Liver (tissue), 9 donors: ENCODE data around the gene GATA3. TPM values are rescaled to one million over a fixed set of nuclear protein-coding genes. Genes with fewer than 3 reads are reported as not detected.

Source experiments
- DNase-seq: peaks from one replicate; pipeline ENCODE4 v3.0.0-alpha.2; 2017; ENCODE audit warnings: low spot score
- H3K27ac ChIP-seq, 2 donors: one replicate each; pipeline ENCODE4 v1.7.0; 2013; ENCODE audit warnings: inconsistent platforms in 2 of 2, low read length in 2 of 2, control low read depth in 1 of 2, low read depth in 1 of 2, mild to moderate bottlenecking in 1 of 2
- H3K27me3 ChIP-seq, 4 donors: one replicate each; pipeline versions ENCODE4 v1.6.1 to v1.7.0; 2013; ENCODE audit warnings: low read length in 3 of 4, inconsistent platforms in 1 of 4, mild to moderate bottlenecking in 1 of 4, moderate library complexity in 1 of 4; ENCODE audit not compliant: control insufficient read depth in 4 of 4, insufficient read depth in 4 of 4
- H3K36me3 ChIP-seq, 4 donors: one replicate each; pipeline versions ENCODE4 v1.6.1 to v1.7.0; 2013; ENCODE audit warnings: low read length in 3 of 4, mild to moderate bottlenecking in 3 of 4, low read depth in 1 of 4, moderate library complexity in 1 of 4; ENCODE audit not compliant: control insufficient read depth in 4 of 4, insufficient read depth in 3 of 4
- H3K4me1 ChIP-seq, 4 donors: one replicate each; pipeline versions ENCODE4 v1.6.1 to v1.7.0; 2013; ENCODE audit warnings: low read length in 3 of 4, mild to moderate bottlenecking in 3 of 4, moderate library complexity in 1 of 4; ENCODE audit not compliant: control insufficient read depth in 4 of 4, insufficient read depth in 4 of 4
- H3K4me3 ChIP-seq, 3 donors: one replicate each; pipeline versions ENCODE4 v1.6.1 to v1.7.0; 2013; ENCODE audit warnings: low read length in 3 of 3, control low read depth in 1 of 3, low read depth in 1 of 3, mild to moderate bottlenecking in 1 of 3
- H3K9ac ChIP-seq, 2 donors: one replicate each; pipeline ENCODE4 v1.7.0; 2013; ENCODE audit warnings: low read length in 2 of 2, mild to moderate bottlenecking in 2 of 2, moderate library complexity in 2 of 2, control low read depth in 1 of 2, low read depth in 1 of 2
- H3K9me3 ChIP-seq, 4 donors: one replicate each; pipeline versions ENCODE4 v1.6.1 to v1.7.0; 2013; ENCODE audit warnings: low read length in 3 of 4; ENCODE audit not compliant: control insufficient read depth in 4 of 4
- ATF3 ChIP-seq: IDR thresholded peaks from 2 replicates; pipeline ENCODE4 v1.6.1; 2016; ENCODE audit warnings: antibody characterized with exemption
- EGR1 ChIP-seq, 2 donors: IDR thresholded peaks; 2 replicates each; pipeline ENCODE4 v1.6.1; 2016 to 2018; ENCODE audit warnings: antibody characterized with exemption in 2 of 2, low read depth in 2 of 2
- FOXA1 ChIP-seq: IDR thresholded peaks from 2 replicates; pipeline ENCODE4 v1.6.1; 2016; ENCODE audit warnings: antibody characterized with exemption
- FOXA2 ChIP-seq: IDR thresholded peaks from 2 replicates; pipeline ENCODE4 v1.6.1; 2016; ENCODE audit warnings: antibody characterized with exemption
- GABPA ChIP-seq, 2 donors: IDR thresholded peaks in 1 of 2; conservative IDR thresholded peaks in 1 of 2; 2 replicates each; pipeline ENCODE4 v1.6.1; 2016; ENCODE audit warnings: antibody characterized with exemption in 2 of 2, mild to moderate bottlenecking in 1 of 2, moderate library complexity in 1 of 2
- HNF4A ChIP-seq, 2 donors: conservative IDR thresholded peaks; 2 replicates each; pipeline ENCODE4 v1.6.1; 2016; ENCODE audit warnings: antibody characterized with exemption in 2 of 2, mild to moderate bottlenecking in 2 of 2
- HNF4G ChIP-seq: IDR thresholded peaks from 2 replicates; pipeline ENCODE4 v1.6.1; 2016; ENCODE audit warnings: antibody characterized with exemption
- JUND ChIP-seq, 2 donors: IDR thresholded peaks; 2 replicates each; pipeline ENCODE4 v1.6.1; 2016; ENCODE audit warnings: antibody characterized with exemption in 2 of 2
- MAX ChIP-seq: IDR thresholded peaks from 2 replicates; pipeline ENCODE4 v1.6.1; 2016; ENCODE audit warnings: antibody characterized with exemption
- NR2F2 ChIP-seq: IDR thresholded peaks from 2 replicates; pipeline ENCODE4 v1.6.1; 2016; ENCODE audit warnings: antibody characterized with exemption
- RAD21 ChIP-seq, 2 donors: IDR thresholded peaks; 2 replicates each; pipeline ENCODE4 v1.6.1; 2016; ENCODE audit warnings: antibody characterized with exemption in 2 of 2, mild to moderate bottlenecking in 2 of 2
- RXRA ChIP-seq, 2 donors: IDR thresholded peaks; 2 replicates each; pipeline ENCODE4 v1.6.1; 2017 to 2018; ENCODE audit warnings: antibody characterized with exemption in 2 of 2, mild to moderate bottlenecking in 1 of 2
- SP1 ChIP-seq: IDR thresholded peaks from 2 replicates; pipeline ENCODE4 v1.6.1; 2018; ENCODE audit warnings: antibody characterized with exemption, mild to moderate bottlenecking
- TAF1 ChIP-seq: conservative IDR thresholded peaks from 2 replicates; pipeline ENCODE4 v1.6.1; 2016; ENCODE audit warnings: antibody characterized with exemption, mild to moderate bottlenecking
- ZBTB33 ChIP-seq: IDR thresholded peaks from 2 replicates; pipeline ENCODE4 v1.6.1; 2016; ENCODE audit warnings: antibody characterized with exemption
- WGBS: extraction: QIAGEN DNeasy Blood & Tissue Kit; methylation state at CpG from one replicate; pipeline ENCODE4 v1.1.7; 2013; 5-methylcytosine and 5-hydroxymethylcytosine counted together
- polyA plus RNA-seq, 2 donors: library from polyadenylated mRNA; stranded (reverse) in 1 of 2; unstranded in 1 of 2; fragments of 200-250 nt in 1 of 2; fragments of >200 nt in 1 of 2; fragmentation: Nextera tagmentation in 1 of 2; extraction: Ambion mirVana in 1 of 2; gene quantifications; one replicate each; pipeline versions ENCODE4 v1.2.1 to v1.2.3, GENCODE V29; 2013 to 2015
- total RNA-seq, 2 donors: library from RNA; depleted of rRNA; stranded (reverse); fragments of >200 nt; gene quantifications; one replicate each; pipeline ENCODE4 v1.2.3, GENCODE V29; 2014
- TF ChIP-seq, protein P1 (sequence below): IDR thresholded peaks from 2 replicates; pipeline ENCODE4 v1.6.1; 2016; ENCODE audit warnings: antibody characterized with exemption, mild to moderate bottlenecking
- TF ChIP-seq, protein P2 (sequence below): fragments of 150-350 bp; IDR thresholded peaks from 2 replicates; pipeline ENCODE4 v1.5.1; 2017; ENCODE audit warnings: improper control_type of control experiment, low read depth, low read length; ENCODE audit not compliant: missing input control
- donor health status: healthy.
- donor health status: healthy.
- donor health status: healthy.
- donor health status: healthy.
- donor health status: healthy.

The GATA3 gene
- total and polyA plus RNA-seq, 4 donors = 0.08 to 0.51 (median 0.21) TPM

- TF ChIP-seq, protein P1, sequence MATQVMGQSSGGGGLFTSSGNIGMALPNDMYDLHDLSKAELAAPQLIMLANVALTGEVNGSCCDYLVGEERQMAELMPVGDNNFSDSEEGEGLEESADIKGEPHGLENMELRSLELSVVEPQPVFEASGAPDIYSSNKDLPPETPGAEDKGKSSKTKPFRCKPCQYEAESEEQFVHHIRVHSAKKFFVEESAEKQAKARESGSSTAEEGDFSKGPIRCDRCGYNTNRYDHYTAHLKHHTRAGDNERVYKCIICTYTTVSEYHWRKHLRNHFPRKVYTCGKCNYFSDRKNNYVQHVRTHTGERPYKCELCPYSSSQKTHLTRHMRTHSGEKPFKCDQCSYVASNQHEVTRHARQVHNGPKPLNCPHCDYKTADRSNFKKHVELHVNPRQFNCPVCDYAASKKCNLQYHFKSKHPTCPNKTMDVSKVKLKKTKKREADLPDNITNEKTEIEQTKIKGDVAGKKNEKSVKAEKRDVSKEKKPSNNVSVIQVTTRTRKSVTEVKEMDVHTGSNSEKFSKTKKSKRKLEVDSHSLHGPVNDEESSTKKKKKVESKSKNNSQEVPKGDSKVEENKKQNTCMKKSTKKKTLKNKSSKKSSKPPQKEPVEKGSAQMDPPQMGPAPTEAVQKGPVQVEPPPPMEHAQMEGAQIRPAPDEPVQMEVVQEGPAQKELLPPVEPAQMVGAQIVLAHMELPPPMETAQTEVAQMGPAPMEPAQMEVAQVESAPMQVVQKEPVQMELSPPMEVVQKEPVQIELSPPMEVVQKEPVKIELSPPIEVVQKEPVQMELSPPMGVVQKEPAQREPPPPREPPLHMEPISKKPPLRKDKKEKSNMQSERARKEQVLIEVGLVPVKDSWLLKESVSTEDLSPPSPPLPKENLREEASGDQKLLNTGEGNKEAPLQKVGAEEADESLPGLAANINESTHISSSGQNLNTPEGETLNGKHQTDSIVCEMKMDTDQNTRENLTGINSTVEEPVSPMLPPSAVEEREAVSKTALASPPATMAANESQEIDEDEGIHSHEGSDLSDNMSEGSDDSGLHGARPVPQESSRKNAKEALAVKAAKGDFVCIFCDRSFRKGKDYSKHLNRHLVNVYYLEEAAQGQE = no peak
- TF ChIP-seq HNF4A (conservative IDR thresholded peaks at IDR 0.05) = no peak
- TF ChIP-seq RXRA (IDR thresholded peaks at IDR 0.05) = no peak
- TF ChIP-seq GABPA (IDR thresholded peaks at IDR 0.05 in 1 of 2, conservative IDR thresholded peaks at IDR 0.05 in 1 of 2) = no peak
- TF ChIP-seq SP1 = no peak
- TF ChIP-seq JUND (IDR thresholded peaks at IDR 0.05) = no peak
- TF ChIP-seq TAF1 = no peak
- no peak for TF ChIP-seq FOXA1
- no peak for TF ChIP-seq EGR1 (IDR thresholded peaks at IDR 0.05; ENCODE audit: low read depth in 2 of 2)
- TF ChIP-seq RAD21 (IDR thresholded peaks at IDR 0.05) = no peak
- TF ChIP-seq ZBTB33 = no peak
- no peak for TF ChIP-seq HNF4G
- TF ChIP-seq, protein P2, sequence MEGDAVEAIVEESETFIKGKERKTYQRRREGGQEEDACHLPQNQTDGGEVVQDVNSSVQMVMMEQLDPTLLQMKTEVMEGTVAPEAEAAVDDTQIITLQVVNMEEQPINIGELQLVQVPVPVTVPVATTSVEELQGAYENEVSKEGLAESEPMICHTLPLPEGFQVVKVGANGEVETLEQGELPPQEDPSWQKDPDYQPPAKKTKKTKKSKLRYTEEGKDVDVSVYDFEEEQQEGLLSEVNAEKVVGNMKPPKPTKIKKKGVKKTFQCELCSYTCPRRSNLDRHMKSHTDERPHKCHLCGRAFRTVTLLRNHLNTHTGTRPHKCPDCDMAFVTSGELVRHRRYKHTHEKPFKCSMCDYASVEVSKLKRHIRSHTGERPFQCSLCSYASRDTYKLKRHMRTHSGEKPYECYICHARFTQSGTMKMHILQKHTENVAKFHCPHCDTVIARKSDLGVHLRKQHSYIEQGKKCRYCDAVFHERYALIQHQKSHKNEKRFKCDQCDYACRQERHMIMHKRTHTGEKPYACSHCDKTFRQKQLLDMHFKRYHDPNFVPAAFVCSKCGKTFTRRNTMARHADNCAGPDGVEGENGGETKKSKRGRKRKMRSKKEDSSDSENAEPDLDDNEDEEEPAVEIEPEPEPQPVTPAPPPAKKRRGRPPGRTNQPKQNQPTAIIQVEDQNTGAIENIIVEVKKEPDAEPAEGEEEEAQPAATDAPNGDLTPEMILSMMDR = no peak
- TF ChIP-seq FOXA2 = no peak
- no peak for TF ChIP-seq MAX
- no peak for TF ChIP-seq ATF3
- no peak for TF ChIP-seq NR2F2
- Histone ChIP-seq H3K27ac (no peak overlapping the region), H3K9me3 (peaks cover 0 to 3% (median 0%) of the 10 kb centered on the region in 4 donors), H3K9ac (no peak overlapping the region), H3K36me3 (no peaks in the 10 kb centered on the region), H3K4me1 (peaks cover 3 to 24% (median 7%) of the 10 kb centered on the region in 4 donors), H3K27me3 (peaks cover 11 to 41% (median 23%) of the 10 kb centered on the region in 4 donors), H3K4me3 (no peak overlapping the region)
- no peak for DNase-seq
- WGBS = 6% methylated on average over 10 of the region's 10 CpGs
Observed at GRCh38 chr10:8039321-8039881, 15.1 kb upstream of the GATA3 start.
